H1 (cell line): Measurements from ENCODE around the gene SVIL. TPM values are rescaled to one million over a fixed set of nuclear protein-coding genes. Genes with fewer than 3 reads are reported as not detected.

Source experiments
- CTCF ChIA-PET: fragments of 300-600 bp; sonication (Branson Sonifier 250); formaldehyde crosslinking; loops from one replicate; lab custom pipeline; 2021; ENCODE audit not compliant: partially characterized antibody; lab: Charles Lee
- POLR2A ChIA-PET: fragments of 300-600 bp; sonication (Branson Sonifier 250); formaldehyde crosslinking; loops from one replicate; lab custom pipeline; 2021; ENCODE audit warnings: inconsistent platforms; ENCODE audit not compliant: partially characterized antibody; lab: Charles Lee
- DNase-seq, 2 experiments: peaks; one replicate each; pipeline versions ENCODE4 v3.0.0 to v3.0.0-alpha.2; 2010 to 2022; ENCODE audit warnings: low spot score in 2 of 2, low read depth in 1 of 2, mixed read lengths in 1 of 2
- FAIRE-seq: peaks from 2 replicates; lab custom pipeline; 2011; peaks lifted over from hg19 to GRCh38; lab: Jason Lieb, UNC
- H2AFZ ChIP-seq: 2 replicates; pipeline ENCODE4 v1.8.1; 2012; ENCODE audit warnings: low read length, inconsistent platforms
- H2AK5ac ChIP-seq: 2 replicates; pipeline ENCODE4 v1.6.1; 2013; ENCODE audit warnings: low read depth, low read length
- H2BK120ac ChIP-seq: replicated peaks from 2 replicates; pipeline ENCODE3; 2013; ENCODE audit warnings: low read depth, low read length, inconsistent platforms
- H2BK12ac ChIP-seq: 2 replicates; pipeline ENCODE4 v1.6.1; 2013; ENCODE audit warnings: low read depth, low read length
- H2BK15ac ChIP-seq: 2 replicates; pipeline ENCODE4 v1.6.1; 2013; ENCODE audit warnings: low read length
- H2BK20ac ChIP-seq: 2 replicates; pipeline ENCODE4 v1.6.1; 2013; ENCODE audit warnings: low read length
- H2BK5ac ChIP-seq: 2 replicates; pipeline ENCODE4 v1.6.1; 2013; ENCODE audit warnings: low read depth, low read length
- H3K14ac ChIP-seq: 2 replicates; pipeline ENCODE4 v1.6.1; 2013; ENCODE audit warnings: inconsistent platforms; ENCODE audit not compliant: insufficient read length
- H3K18ac ChIP-seq: 2 replicates; pipeline ENCODE4 v1.6.1; 2013; ENCODE audit warnings: low read length; ENCODE audit errors: extremely low read depth
- H3K23ac ChIP-seq: 2 replicates; pipeline ENCODE4 v1.6.1; 2013; ENCODE audit warnings: inconsistent platforms; ENCODE audit not compliant: insufficient read length
- H3K23me2 ChIP-seq: 2 replicates; pipeline ENCODE4 v1.6.1; 2013; ENCODE audit warnings: low read depth, low read length
- H3K27ac ChIP-seq: 2 replicates; pipeline ENCODE4 v1.6.1; 2011; ENCODE audit warnings: low read depth, low read length, inconsistent platforms
- H3K27me3 ChIP-seq, 4 experiments: replicated peaks in 1 of 4; 1 replicate in 1 of 4; 2 replicates in 3 of 4; pipeline versions ENCODE4 v1.6.1 to v1.8.1; 2011 to 2013; ENCODE audit warnings: low read length in 3 of 4, mild to moderate bottlenecking in 3 of 4, inconsistent platforms in 2 of 4, mixed read lengths in 2 of 4, moderate library complexity in 1 of 4; ENCODE audit not compliant: control insufficient read depth in 3 of 4, insufficient read depth in 3 of 4; ENCODE audit errors: extremely low read depth in 1 of 4
- H3K36me3 ChIP-seq, 4 experiments: 2 replicates each; pipeline versions ENCODE4 v1.6.1 to v1.8.1; 2011 to 2013; ENCODE audit warnings: mild to moderate bottlenecking in 4 of 4, low read length in 3 of 4, moderate library complexity in 2 of 4, control low read depth in 1 of 4, inconsistent platforms in 1 of 4; ENCODE audit not compliant: insufficient read depth in 4 of 4, control insufficient read depth in 2 of 4
- H3K4ac ChIP-seq: replicated peaks from 2 replicates; pipeline ENCODE3; 2013; ENCODE audit warnings: low read length, low read depth, mixed read lengths, inconsistent platforms; ENCODE audit not compliant: insufficient read length
- H3K4me1 ChIP-seq, 4 experiments: replicated peaks in 1 of 4; 1 replicate in 1 of 4; 2 replicates in 3 of 4; pipeline versions ENCODE4 v1.6.1 to v1.8.1; 2011 to 2013; ENCODE audit warnings: low read length in 3 of 4, inconsistent platforms in 2 of 4, mixed read lengths in 1 of 4; ENCODE audit not compliant: insufficient read depth in 4 of 4, control insufficient read depth in 3 of 4
- H3K4me2 ChIP-seq, 2 experiments: 2 replicates each; pipeline versions ENCODE4 v1.6.1 to v1.8.1; 2011 to 2013; ENCODE audit warnings: low read depth in 2 of 2, low read length in 2 of 2, control low read depth in 1 of 2, inconsistent platforms in 1 of 2, mild to moderate bottlenecking in 1 of 2; ENCODE audit not compliant: insufficient read depth in 1 of 2
- H3K4me3 ChIP-seq, 4 experiments: fragments of 200-600, 300-600 bp in 1 of 4; sonication (generic), shearing (Covaris generic), sonication (Bioruptor Twin) in 1 of 4; 2 replicates each; pipeline versions ENCODE4 v1.5.1 to v1.8.1; 2011 to 2016; ENCODE audit warnings: low read length in 4 of 4, low read depth in 3 of 4, control low read depth in 2 of 4, inconsistent platforms in 2 of 4, mild to moderate bottlenecking in 2 of 4, mixed read lengths in 1 of 4, moderate library complexity in 1 of 4; ENCODE audit not compliant: insufficient read depth in 2 of 4; ENCODE audit errors: extremely low read depth in 1 of 4
- H3K56ac ChIP-seq: replicated peaks from 2 replicates; pipeline ENCODE3; 2013; ENCODE audit warnings: low read depth, mild to moderate bottlenecking, mixed read lengths, low read length, inconsistent platforms; ENCODE audit not compliant: insufficient read length
- H3K79me1 ChIP-seq: 2 replicates; pipeline ENCODE4 v1.6.1; 2013; ENCODE audit warnings: low read depth, low read length, control low read depth
- H3K79me2 ChIP-seq, 2 experiments: 2 replicates each; pipeline versions ENCODE4 v1.6.1 to v1.8.1; 2012 to 2013; ENCODE audit warnings: low read length in 2 of 2, mild to moderate bottlenecking in 2 of 2, inconsistent platforms in 1 of 2; ENCODE audit not compliant: insufficient read depth in 2 of 2, control insufficient read depth in 1 of 2
- H3K9ac ChIP-seq, 4 experiments: replicated peaks in 1 of 4; 1 replicate in 1 of 4; 2 replicates in 3 of 4; pipeline versions ENCODE4 v1.6.1 to v1.8.1; 2011 to 2013; ENCODE audit warnings: low read depth in 3 of 4, low read length in 3 of 4, control low read depth in 2 of 4, mild to moderate bottlenecking in 2 of 4, moderate library complexity in 2 of 4, inconsistent platforms in 1 of 4; ENCODE audit errors: extremely low read depth in 1 of 4
- H3K9me3 ChIP-seq, 2 experiments: 2 replicates each; pipeline versions ENCODE4 v1.6.1 to v1.8.1; 2012 to 2013; ENCODE audit warnings: mild to moderate bottlenecking in 2 of 2, moderate library complexity in 2 of 2, control low read depth in 1 of 2, inconsistent platforms in 1 of 2, low read depth in 1 of 2, low read length in 1 of 2, mixed read lengths in 1 of 2; ENCODE audit not compliant: insufficient read depth in 2 of 2
- H4K20me1 ChIP-seq, 2 experiments: replicated peaks in 1 of 2; 2 replicates each; pipeline versions ENCODE3 to v1.8.1; 2011 to 2013; ENCODE audit warnings: inconsistent platforms in 2 of 2, low read length in 2 of 2, mild to moderate bottlenecking in 1 of 2; ENCODE audit not compliant: insufficient read depth in 2 of 2, control insufficient read depth in 1 of 2
- H4K5ac ChIP-seq: 2 replicates; pipeline ENCODE4 v1.6.1; 2013; ENCODE audit warnings: low read length, low read depth, mixed read lengths, inconsistent platforms; ENCODE audit not compliant: insufficient read length
- H4K8ac ChIP-seq: 2 replicates; pipeline ENCODE4 v1.8.0; 2013; ENCODE audit warnings: mild to moderate bottlenecking, moderate library complexity, low read length, inconsistent platforms; ENCODE audit not compliant: insufficient read depth; ENCODE audit errors: extremely low read depth
- H4K91ac ChIP-seq: replicated peaks from 2 replicates; pipeline ENCODE3; 2013; ENCODE audit warnings: low read length, mixed read lengths, inconsistent platforms; ENCODE audit not compliant: insufficient read length
- ATF2 ChIP-seq: IDR thresholded peaks from 2 replicates; pipeline ENCODE4 v1.6.1; 2012; ENCODE audit warnings: low read length, inconsistent platforms
- CEBPB ChIP-seq: IDR thresholded peaks from 2 replicates; pipeline ENCODE4 v1.6.1; 2012; ENCODE audit warnings: low read depth, low read length
- CHD2 ChIP-seq: IDR thresholded peaks from 2 replicates; pipeline ENCODE4 v1.6.1; 2012; ENCODE audit warnings: low read length, improper control_type of control experiment
- CREB1 ChIP-seq: IDR thresholded peaks from 2 replicates; pipeline ENCODE4 v1.6.1; 2012; ENCODE audit warnings: inconsistent platforms
- KDM4A ChIP-seq: IDR thresholded peaks from one replicate; pipeline ENCODE4 v1.7.1; 2012; ENCODE audit warnings: low read depth, mild to moderate bottlenecking, moderate library complexity, low read length, inconsistent platforms; ENCODE audit not compliant: severe bottlenecking
- POLR2AphosphoS5 ChIP-seq: IDR thresholded peaks from 2 replicates; pipeline ENCODE4 v1.6.1; 2011; ENCODE audit warnings: low read depth, low read length
- SP4 ChIP-seq: IDR thresholded peaks from 2 replicates; pipeline ENCODE4 v1.6.1; 2012; ENCODE audit warnings: low read length, inconsistent platforms
- SUZ12 ChIP-seq: fragments of 200-600 bp; sonication (generic); IDR thresholded peaks from 2 replicates; pipeline ENCODE4 v1.6.1; 2012; ENCODE audit warnings: mild to moderate bottlenecking, inconsistent platforms, low read length, moderate library complexity, mixed read lengths
- TEAD4 ChIP-seq: IDR thresholded peaks from 2 replicates; pipeline ENCODE4 v1.6.1; 2012; ENCODE audit warnings: low read depth, low read length, inconsistent platforms, mixed read lengths
- WGBS, 2 experiments: shearing (Covaris generic) in 1 of 2; methylation state at CpG; one replicate each; pipeline versions ENCODE4 v1.1.6 to v1.1.7; 2013 to 2015; ENCODE audit warnings: low lambda C conversion rate in 2 of 2, mixed read lengths in 2 of 2, inconsistent platforms in 1 of 2, low coverage in 1 of 2, missing lambda C conversion rate in 1 of 2; ENCODE audit not compliant: insufficient replicate concordance in 2 of 2, insufficient coverage in 1 of 2, insufficient read length in 1 of 2; ENCODE audit errors: extremely low coverage in 1 of 2, missing lambda C conversion rate in 1 of 2; 5-methylcytosine and 5-hydroxymethylcytosine counted together
- polyA plus RNA-seq, 7 experiments: library from polyadenylated mRNA; depleted of rRNA in 3 of 7; stranded (reverse) in 5 of 7; unstranded in 2 of 7; fragments of >200 nt in 5 of 7; fragments of 200-250 nt in 2 of 7; gene quantifications; 1 replicate in 5 of 7; 2 replicates in 1 of 7; 4 replicates in 1 of 7; pipeline versions ENCODE4 v1.2.1 to v1.2.3, GENCODE V29; 2011 to 2013; ENCODE audit warnings: missing spikeins in 2 of 7, mixed read lengths in 2 of 7
- total RNA-seq: library from RNA; stranded (reverse); fragmentation: NEBNext Ultra II Directional; extraction: Animal tissue kit (Norgen Biotek cat#: 25700); gene quantifications from 2 replicates; pipeline ENCODE4 v1.2.1, GENCODE V29; 2021

Gene SVIL
- total and polyA plus RNA-seq, 2 of the 8 experiments (the other 6 are each of a cell fraction or from before 2014, with no cell fraction given) = 4.7 to 15.4 TPM

GRCh38 chr10:29623797-29624196 lies 11.0 kb downstream of the SVIL start:
- no peak overlapping the region for H3K56ac ChIP-seq
- peak overlapping the region; percentile 27 for H3K4ac ChIP-seq
- no peak overlapping the region for H4K8ac ChIP-seq
- H3K4me3 ChIP-seq = no peak overlapping the region
- no peak overlapping the region for H3K9ac ChIP-seq
- H3K27ac ChIP-seq = no peak overlapping the region
- no peaks in the 10 kb centered on the region for H3K9me3 ChIP-seq
- H3K18ac ChIP-seq = no peak overlapping the region
- peaks cover under 1 to 8% (median 3%) of the 10 kb centered on the region in 4 experiments for H3K4me1 ChIP-seq
- 0 out of 2 replicates have a peak overlapping the region, but pooled peaks have one; percentile 19 for H2BK15ac ChIP-seq
- no peak overlapping the region for H2AK5ac ChIP-seq
- no peaks in the 10 kb centered on the region for H3K79me1 ChIP-seq
- ChIA-PET CTCF (interaction anchor here (1.5 to 1.6 kb wide), 2 partner anchors 18 to 20 kb away, joined by 5 read pairs; no protein-coding TSS in a partner anchor), POLR2A (interaction anchor here (0.6 kb wide), 1 partner anchor 271 kb away, joined by 3 read pairs; no protein-coding TSS in a partner anchor)
- no peak overlapping the region for H2BK5ac ChIP-seq
- 89% methylated on average over 4 of the region's 4 CpGs; no CpG with 5 or more reads in 1 of the 2 experiments for WGBS, 2 experiments
- FAIRE-seq (no peak), DNase-seq (no peak)
- H3K4me2 ChIP-seq = no peak overlapping the region
- H4K20me1 ChIP-seq = no peaks in the 10 kb centered on the region
- H2BK120ac ChIP-seq = no peak overlapping the region
- H4K5ac ChIP-seq = no peak overlapping the region
- TF ChIP-seq CREB1 (no peak), CEBPB (no peak), SUZ12 (no peak), KDM4A (no peak), SP4 (no peak), TEAD4 (no peak), CHD2 (no peak), ATF2 (no peak), POLR2AphosphoS5 (no peak)
- H4K91ac ChIP-seq = no peak overlapping the region
- H3K27me3 ChIP-seq = no peaks in the 10 kb centered on the region
- H3K23me2 ChIP-seq = 0 out of 2 replicates have a peak, but pooled peaks cover 2% of the 10 kb centered on the region
- no peaks in the 10 kb centered on the region for H3K36me3 ChIP-seq
- H2BK12ac ChIP-seq = no peak overlapping the region
- H2AFZ ChIP-seq = no peak overlapping the region
- H2BK20ac ChIP-seq = no peak overlapping the region
- H3K79me2 ChIP-seq = peaks cover 0 to 13% of the 10 kb centered on the region in 2 experiments; a peak in 2 of 4 replicates
- H3K23ac ChIP-seq = no peak overlapping the region
- H3K14ac ChIP-seq = no peak overlapping the region
